Measurements from ENCODE around the gene ENTPD1.

- TF ChIP-seq, protein P1, sequence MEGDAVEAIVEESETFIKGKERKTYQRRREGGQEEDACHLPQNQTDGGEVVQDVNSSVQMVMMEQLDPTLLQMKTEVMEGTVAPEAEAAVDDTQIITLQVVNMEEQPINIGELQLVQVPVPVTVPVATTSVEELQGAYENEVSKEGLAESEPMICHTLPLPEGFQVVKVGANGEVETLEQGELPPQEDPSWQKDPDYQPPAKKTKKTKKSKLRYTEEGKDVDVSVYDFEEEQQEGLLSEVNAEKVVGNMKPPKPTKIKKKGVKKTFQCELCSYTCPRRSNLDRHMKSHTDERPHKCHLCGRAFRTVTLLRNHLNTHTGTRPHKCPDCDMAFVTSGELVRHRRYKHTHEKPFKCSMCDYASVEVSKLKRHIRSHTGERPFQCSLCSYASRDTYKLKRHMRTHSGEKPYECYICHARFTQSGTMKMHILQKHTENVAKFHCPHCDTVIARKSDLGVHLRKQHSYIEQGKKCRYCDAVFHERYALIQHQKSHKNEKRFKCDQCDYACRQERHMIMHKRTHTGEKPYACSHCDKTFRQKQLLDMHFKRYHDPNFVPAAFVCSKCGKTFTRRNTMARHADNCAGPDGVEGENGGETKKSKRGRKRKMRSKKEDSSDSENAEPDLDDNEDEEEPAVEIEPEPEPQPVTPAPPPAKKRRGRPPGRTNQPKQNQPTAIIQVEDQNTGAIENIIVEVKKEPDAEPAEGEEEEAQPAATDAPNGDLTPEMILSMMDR (IDR thresholded peaks at IDR 0.05): no peak
- no peak for TF ChIP-seq EZH2 (IDR thresholded peaks at IDR 0.05)
Observed at GRCh38 chr10:95745501-95745900, 10.5 kb upstream of the ENTPD1 start.

Measured in neural progenitor cell (in vitro differentiated cells).